Measurements from ENCODE around the gene JCAD.
"Not testable (repeated sequence)": the region's sequence is repeated elsewhere in the genome, so short reads cannot be mapped to it uniquely, and the experiment has no call there.

JCAD gene

GRCh38 chr10:30017966-30018365, 41.4 kb downstream of the JCAD start:
- Histone ChIP-seq H3K9me3 (ENCODE audit: control insufficient read depth in 1 of 2, low read length in 2 of 2) (no peaks in the 10 kb centered on the region), H3K4me1 (ENCODE audit: control insufficient read depth in 1 of 2, insufficient read depth in 2 of 2, low read length in 2 of 2) (peaks cover 0 to 12% of the 10 kb centered on the region in 2 donors), H3K27ac (ENCODE audit: low read length) (no peak overlapping the region), H3K27me3 (ENCODE audit: low read depth, low read length) (no peaks in the 10 kb centered on the region), H3K4me3 (ENCODE audit: low read depth in 1 of 2, low read length in 2 of 2) (no peak overlapping the region), H3K36me3 (ENCODE audit: control insufficient read depth in 1 of 2, insufficient read depth in 2 of 2, low read length in 2 of 2) (no peaks in the 10 kb centered on the region)

- H3K27me3 ChIP-seq (ENCODE audit: low read depth, low read length), result no peaks in the 10 kb centered on the region
- H3K4me1 ChIP-seq (ENCODE audit: control insufficient read depth in 1 of 2, insufficient read depth in 2 of 2, low read length in 2 of 2), result peaks cover 0 to 14% of the 10 kb centered on the region in 2 donors
- no peaks in the 10 kb centered on the region for H3K36me3 ChIP-seq (ENCODE audit: control insufficient read depth in 1 of 2, insufficient read depth in 2 of 2, low read length in 2 of 2)
- H3K4me3 ChIP-seq (ENCODE audit: low read depth in 1 of 2, low read length in 2 of 2), result no peak overlapping the region
- no peak overlapping the region for H3K27ac ChIP-seq (ENCODE audit: low read length)
- no peaks in the 10 kb centered on the region for H3K9me3 ChIP-seq (ENCODE audit: control insufficient read depth in 1 of 2, low read length in 2 of 2)
Observed at GRCh38 chr10:30017556-30017955, 41.8 kb downstream of the JCAD start.

GRCh38 chr10:30014511-30014910, 44.9 kb downstream of the JCAD start:
- H3K9me3 ChIP-seq (ENCODE audit: control insufficient read depth in 1 of 2, low read length in 2 of 2), result no peaks in the 10 kb centered on the region
- H3K27ac ChIP-seq (ENCODE audit: low read length), result no peak overlapping the region
- no peaks in the 10 kb centered on the region for H3K27me3 ChIP-seq (ENCODE audit: low read depth, low read length)
- no peak overlapping the region for H3K4me3 ChIP-seq (ENCODE audit: low read depth in 1 of 2, low read length in 2 of 2)
- no peaks in the 10 kb centered on the region for H3K36me3 ChIP-seq (ENCODE audit: control insufficient read depth in 1 of 2, insufficient read depth in 2 of 2, low read length in 2 of 2)
- peaks cover 0 to 30% of the 10 kb centered on the region in 2 donors for H3K4me1 ChIP-seq (ENCODE audit: control insufficient read depth in 1 of 2, insufficient read depth in 2 of 2, low read length in 2 of 2)

- Histone ChIP-seq H3K4me1 (ENCODE audit: control insufficient read depth in 1 of 2, insufficient read depth in 2 of 2, low read length in 2 of 2) (peaks cover 0 to 30% of the 10 kb centered on the region in 2 donors), H3K36me3 (ENCODE audit: control insufficient read depth in 1 of 2, insufficient read depth in 2 of 2, low read length in 2 of 2) (no peaks in the 10 kb centered on the region), H3K4me3 (ENCODE audit: low read depth in 1 of 2, low read length in 2 of 2) (no peak overlapping the region), H3K27ac (ENCODE audit: low read length) (no peak overlapping the region), H3K27me3 (ENCODE audit: low read depth, low read length) (no peaks in the 10 kb centered on the region), H3K9me3 (ENCODE audit: control insufficient read depth in 1 of 2, low read length in 2 of 2) (no peaks in the 10 kb centered on the region)
Observed at GRCh38 chr10:30013757-30014156, 45.6 kb downstream of the JCAD start.

GRCh38 chr10:30011956-30012647, 47.3 kb downstream of the JCAD start:
- H3K27me3 ChIP-seq (ENCODE audit: low read depth, low read length), result no peaks in the 10 kb centered on the region
- no peak overlapping the region for H3K4me3 ChIP-seq (ENCODE audit: low read depth in 1 of 2, low read length in 2 of 2)
- no peaks in the 10 kb centered on the region for H3K9me3 ChIP-seq (ENCODE audit: control insufficient read depth in 1 of 2, low read length in 2 of 2)
- H3K4me1 ChIP-seq (ENCODE audit: control insufficient read depth in 1 of 2, insufficient read depth in 2 of 2, low read length in 2 of 2), result peaks cover 0 to 30% of the 10 kb centered on the region in 2 donors
- H3K27ac ChIP-seq (ENCODE audit: low read length), result no peak overlapping the region
- no peaks in the 10 kb centered on the region for H3K36me3 ChIP-seq (ENCODE audit: control insufficient read depth in 1 of 2, insufficient read depth in 2 of 2, low read length in 2 of 2)

- peaks cover 0 to 30% of the 10 kb centered on the region in 2 donors for H3K4me1 ChIP-seq (ENCODE audit: control insufficient read depth in 1 of 2, insufficient read depth in 2 of 2, low read length in 2 of 2)
- no peaks in the 10 kb centered on the region for H3K27me3 ChIP-seq (ENCODE audit: low read depth, low read length)
- H3K9me3 ChIP-seq (ENCODE audit: control insufficient read depth in 1 of 2, low read length in 2 of 2), result no peaks in the 10 kb centered on the region
- no peak overlapping the region for H3K27ac ChIP-seq (ENCODE audit: low read length)
- no peaks in the 10 kb centered on the region for H3K36me3 ChIP-seq (ENCODE audit: control insufficient read depth in 1 of 2, insufficient read depth in 2 of 2, low read length in 2 of 2)
- H3K4me3 ChIP-seq (ENCODE audit: low read depth in 1 of 2, low read length in 2 of 2), result no peak overlapping the region
Observed at GRCh38 chr10:30011396-30011795, 48.0 kb downstream of the JCAD start.

GRCh38 chr10:30007406-30007805, 52.0 kb downstream of the JCAD start:
- Histone ChIP-seq H3K4me3 (ENCODE audit: low read depth in 1 of 2, low read length in 2 of 2) (no peak overlapping the region), H3K36me3 (ENCODE audit: control insufficient read depth in 1 of 2, insufficient read depth in 2 of 2, low read length in 2 of 2) (no peaks in the 10 kb centered on the region), H3K27ac (ENCODE audit: low read length) (no peak overlapping the region), H3K27me3 (ENCODE audit: low read depth, low read length) (no peaks in the 10 kb centered on the region), H3K9me3 (ENCODE audit: control insufficient read depth in 1 of 2, low read length in 2 of 2) (no peaks in the 10 kb centered on the region), H3K4me1 (ENCODE audit: control insufficient read depth in 1 of 2, insufficient read depth in 2 of 2, low read length in 2 of 2) (peaks cover 0 to 17% of the 10 kb centered on the region in 2 donors)

GRCh38 chr10:30006410-30006809, 53.0 kb downstream of the JCAD start:
- no peaks in the 10 kb centered on the region for H3K27me3 ChIP-seq (ENCODE audit: low read depth, low read length)
- no peak overlapping the region for H3K27ac ChIP-seq (ENCODE audit: low read length)
- peaks cover 0 to 17% of the 10 kb centered on the region in 2 donors for H3K4me1 ChIP-seq (ENCODE audit: control insufficient read depth in 1 of 2, insufficient read depth in 2 of 2, low read length in 2 of 2)
- no peaks in the 10 kb centered on the region for H3K36me3 ChIP-seq (ENCODE audit: control insufficient read depth in 1 of 2, insufficient read depth in 2 of 2, low read length in 2 of 2)
- no peaks in the 10 kb centered on the region for H3K9me3 ChIP-seq (ENCODE audit: control insufficient read depth in 1 of 2, low read length in 2 of 2)
- no peak overlapping the region for H3K4me3 ChIP-seq (ENCODE audit: low read depth in 1 of 2, low read length in 2 of 2)

GRCh38 chr10:30005116-30005515, 54.3 kb downstream of the JCAD start:
- H3K36me3 ChIP-seq (ENCODE audit: control insufficient read depth in 1 of 2, insufficient read depth in 2 of 2, low read length in 2 of 2); H3K9me3 ChIP-seq (ENCODE audit: control insufficient read depth in 1 of 2, low read length in 2 of 2); H3K4me3 ChIP-seq (ENCODE audit: low read depth in 1 of 2, low read length in 2 of 2); H3K27ac ChIP-seq (ENCODE audit: low read length); H3K27me3 ChIP-seq (ENCODE audit: low read depth, low read length): not testable (repeated sequence)
- peaks cover 9 to 25% of the 10 kb centered on the region in 2 donors for H3K4me1 ChIP-seq (ENCODE audit: control insufficient read depth in 1 of 2, insufficient read depth in 2 of 2, low read length in 2 of 2)

- no peaks in the 10 kb centered on the region for H3K36me3 ChIP-seq (ENCODE audit: control insufficient read depth in 1 of 2, insufficient read depth in 2 of 2, low read length in 2 of 2)
- peaks cover 5% of the 10 kb centered on the region for H3K27me3 ChIP-seq (ENCODE audit: low read depth, low read length)
- no peaks in the 10 kb centered on the region for H3K9me3 ChIP-seq (ENCODE audit: control insufficient read depth in 1 of 2, low read length in 2 of 2)
- H3K4me3 ChIP-seq (ENCODE audit: low read depth in 1 of 2, low read length in 2 of 2), result no peak overlapping the region
- peaks cover 10 to 29% of the 10 kb centered on the region in 2 donors for H3K4me1 ChIP-seq (ENCODE audit: control insufficient read depth in 1 of 2, insufficient read depth in 2 of 2, low read length in 2 of 2)
- no peak overlapping the region for H3K27ac ChIP-seq (ENCODE audit: low read length)
Observed at GRCh38 chr10:30002426-30003266, 56.7 kb downstream of the JCAD start.

- Histone ChIP-seq H3K27me3 (ENCODE audit: low read depth, low read length) (peaks cover 5% of the 10 kb centered on the region), H3K4me3 (ENCODE audit: low read depth in 1 of 2, low read length in 2 of 2) (no peak overlapping the region), H3K36me3 (ENCODE audit: control insufficient read depth in 1 of 2, insufficient read depth in 2 of 2, low read length in 2 of 2) (no peaks in the 10 kb centered on the region), H3K4me1 (ENCODE audit: control insufficient read depth in 1 of 2, insufficient read depth in 2 of 2, low read length in 2 of 2) (peaks cover 10 to 29% of the 10 kb centered on the region in 2 donors), H3K9me3 (ENCODE audit: control insufficient read depth in 1 of 2, low read length in 2 of 2) (no peaks in the 10 kb centered on the region), H3K27ac (ENCODE audit: low read length) (peak overlapping the region; percentile 50)
Observed at GRCh38 chr10:30000802-30001571, 58.4 kb downstream of the JCAD start.
